ENCODE measurements around the gene NPM1. TPM values are rescaled to one million over a fixed set of nuclear protein-coding genes. Genes with fewer than 3 reads are reported as not detected.

Gene NPM1
- total and polyA plus RNA-seq, 2 of the 13 experiments (the other 11 are each of a cell fraction or from before 2014, with no cell fraction given): 2,047 to 3,353 TPM

GRCh38 chr5:171387970-171388815 is 544 bp downstream of the NPM1 start (continued):
- TF ChIP-seq IRF2 (CRISPR knock-in tag; IDR thresholded peaks at IDR 0.05): peak; percentile 48; the same call in 1 of the 2 replicates
- TF ChIP-seq SETDB1 (CRISPR knock-in tag; IDR thresholded peaks at IDR 0.05; ENCODE audit: borderline replicate concordance): peak; percentile 37; the same call in 1 of the 2 replicates
- TF ChIP-seq ZNF614 (CRISPR knock-in tag; IDR thresholded peaks at IDR 0.05; ENCODE audit: borderline replicate concordance): no peak
- no peak for TF ChIP-seq HNF4A (CRISPR knock-in tag; IDR thresholded peaks at IDR 0.05)
- TF ChIP-seq ZNF781 (CRISPR knock-in tag; IDR thresholded peaks at IDR 0.05; ENCODE audit: borderline replicate concordance, not compliant biosample characterization): peak; percentile 36
- TF ChIP-seq FOXK1 (CRISPR knock-in tag; IDR thresholded peaks at IDR 0.05; ENCODE audit: borderline replicate concordance, low read depth): peak; percentile 57; the same call in 1 of the 2 replicates
- peak; percentile 50; the same call in 1 of the 2 replicates for TF ChIP-seq MED1 (CRISPR knock-in tag; IDR thresholded peaks at IDR 0.05)
- TF ChIP-seq ZNF335 (CRISPR knock-in tag; IDR thresholded peaks at IDR 0.05): peak; percentile 41; the same call in 1 of the 2 replicates
- TF ChIP-seq ZNF788 (CRISPR knock-in tag; IDR thresholded peaks at IDR 0.05; ENCODE audit: borderline replicate concordance): peak; percentile 70; the same call in 1 of the 2 replicates
- TF ChIP-seq ZNF281 (CRISPR knock-in tag; IDR thresholded peaks at IDR 0.05; ENCODE audit: borderline replicate concordance): peak; percentile 83
- peak; percentile 92 for TF ChIP-seq DZIP1 (CRISPR knock-in tag; IDR thresholded peaks at IDR 0.05)
- TF ChIP-seq MXI1 (IDR thresholded peaks at IDR 0.05; ENCODE audit: borderline replicate concordance, low read depth, low read length): peak; percentile 98
- TF ChIP-seq, protein P1, sequence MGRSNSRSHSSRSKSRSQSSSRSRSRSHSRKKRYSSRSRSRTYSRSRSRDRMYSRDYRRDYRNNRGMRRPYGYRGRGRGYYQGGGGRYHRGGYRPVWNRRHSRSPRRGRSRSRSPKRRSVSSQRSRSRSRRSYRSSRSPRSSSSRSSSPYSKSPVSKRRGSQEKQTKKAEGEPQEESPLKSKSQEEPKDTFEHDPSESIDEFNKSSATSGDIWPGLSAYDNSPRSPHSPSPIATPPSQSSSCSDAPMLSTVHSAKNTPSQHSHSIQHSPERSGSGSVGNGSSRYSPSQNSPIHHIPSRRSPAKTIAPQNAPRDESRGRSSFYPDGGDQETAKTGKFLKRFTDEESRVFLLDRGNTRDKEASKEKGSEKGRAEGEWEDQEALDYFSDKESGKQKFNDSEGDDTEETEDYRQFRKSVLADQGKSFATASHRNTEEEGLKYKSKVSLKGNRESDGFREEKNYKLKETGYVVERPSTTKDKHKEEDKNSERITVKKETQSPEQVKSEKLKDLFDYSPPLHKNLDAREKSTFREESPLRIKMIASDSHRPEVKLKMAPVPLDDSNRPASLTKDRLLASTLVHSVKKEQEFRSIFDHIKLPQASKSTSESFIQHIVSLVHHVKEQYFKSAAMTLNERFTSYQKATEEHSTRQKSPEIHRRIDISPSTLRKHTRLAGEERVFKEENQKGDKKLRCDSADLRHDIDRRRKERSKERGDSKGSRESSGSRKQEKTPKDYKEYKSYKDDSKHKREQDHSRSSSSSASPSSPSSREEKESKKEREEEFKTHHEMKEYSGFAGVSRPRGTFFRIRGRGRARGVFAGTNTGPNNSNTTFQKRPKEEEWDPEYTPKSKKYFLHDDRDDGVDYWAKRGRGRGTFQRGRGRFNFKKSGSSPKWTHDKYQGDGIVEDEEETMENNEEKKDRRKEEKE (IDR thresholded peaks at IDR 0.05): no peak
- peak; percentile 61; the same call in 1 of the 2 replicates for TF ChIP-seq ZNF772 (CRISPR knock-in tag; IDR thresholded peaks at IDR 0.05)
- peak; percentile 26; the same call in 1 of the 2 replicates for TF ChIP-seq ZNF841 (CRISPR knock-in tag; IDR thresholded peaks at IDR 0.05; ENCODE audit: borderline replicate concordance)
- TF ChIP-seq SAP130 (CRISPR knock-in tag; IDR thresholded peaks at IDR 0.05; ENCODE audit: low read depth): peak; percentile 97
- TF ChIP-seq, protein P2, sequence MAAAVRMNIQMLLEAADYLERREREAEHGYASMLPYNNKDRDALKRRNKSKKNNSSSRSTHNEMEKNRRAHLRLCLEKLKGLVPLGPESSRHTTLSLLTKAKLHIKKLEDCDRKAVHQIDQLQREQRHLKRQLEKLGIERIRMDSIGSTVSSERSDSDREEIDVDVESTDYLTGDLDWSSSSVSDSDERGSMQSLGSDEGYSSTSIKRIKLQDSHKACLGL (CRISPR knock-in tag; IDR thresholded peaks at IDR 0.05): peak; percentile 99
- TF ChIP-seq U2AF2 (IDR thresholded peaks at IDR 0.05; ENCODE audit: low read depth, low read length): 0 out of 2 replicates have a peak, but pooled peaks have one; percentile 15

All from HepG2 (cell line).